Neuronal stem cell (in vitro differentiated cells): ENCODE results near the gene TSPAN13.

ENCODE experiments used
- DNase-seq: peaks from one replicate; pipeline ENCODE4 v3.0.0-alpha.2; 2013; ENCODE audit warnings: low spot score
- H2AFZ ChIP-seq: one replicate; pipeline ENCODE4 v1.6.1; 2013; ENCODE audit warnings: mild to moderate bottlenecking, low read length, inconsistent platforms
- H2AK5ac ChIP-seq: 2 replicates; pipeline ENCODE4 v1.6.1; 2013; ENCODE audit warnings: low read depth, mild to moderate bottlenecking, inconsistent platforms, low read length, moderate library complexity, mixed read lengths
- H2BK120ac ChIP-seq: 2 replicates; pipeline ENCODE4 v1.6.1; 2013; ENCODE audit warnings: low read depth, mild to moderate bottlenecking, inconsistent platforms, low read length, moderate library complexity, mixed read lengths
- H2BK12ac ChIP-seq: one replicate; pipeline ENCODE4 v1.6.1; 2013; ENCODE audit warnings: low read length, inconsistent platforms
- H2BK15ac ChIP-seq: 2 replicates; pipeline ENCODE4 v1.6.1; 2013; ENCODE audit warnings: mild to moderate bottlenecking, low read length, inconsistent platforms, mixed read lengths
- H2BK5ac ChIP-seq: one replicate; pipeline ENCODE4 v1.6.1; 2013; ENCODE audit warnings: inconsistent platforms, mild to moderate bottlenecking, low read length, moderate library complexity
- H3K14ac ChIP-seq: one replicate; pipeline ENCODE4 v1.6.1; 2013; ENCODE audit warnings: low read length, inconsistent platforms
- H3K18ac ChIP-seq: 2 replicates; pipeline ENCODE4 v1.6.1; 2013; ENCODE audit warnings: low read length, inconsistent platforms
- H3K23ac ChIP-seq: 2 replicates; pipeline ENCODE4 v1.6.1; 2013; ENCODE audit warnings: low read depth, mild to moderate bottlenecking, mixed read lengths, low read length, inconsistent platforms; ENCODE audit not compliant: poor library complexity
- H3K27ac ChIP-seq: replicated peaks from 3 replicates; pipeline ENCODE4 v1.5.1; 2013; ENCODE audit warnings: low read length, inconsistent platforms
- H3K27me3 ChIP-seq, 3 experiments: 2 replicates each; pipeline ENCODE4 v1.6.1; 2013; ENCODE audit warnings: low read length in 3 of 3, mild to moderate bottlenecking in 2 of 3, inconsistent platforms in 1 of 3, low read depth in 1 of 3, mixed read lengths in 1 of 3, moderate library complexity in 1 of 3; ENCODE audit not compliant: control insufficient read depth in 3 of 3, insufficient read depth in 3 of 3
- H3K36me3 ChIP-seq, 2 donors: replicated peaks in 1 of 2; 2 replicates each; pipeline ENCODE4 v1.6.1; 2013; ENCODE audit warnings: low read length in 2 of 2; ENCODE audit not compliant: control insufficient read depth in 2 of 2, insufficient read depth in 2 of 2
- H3K4ac ChIP-seq: 2 replicates; pipeline ENCODE4 v1.6.1; 2013; ENCODE audit warnings: inconsistent platforms, mild to moderate bottlenecking, low read length, moderate library complexity
- H3K4me1 ChIP-seq, 2 donors: 1 replicate in 1 of 2; 2 replicates in 1 of 2; pipeline ENCODE4 v1.6.1; 2013; ENCODE audit warnings: low read length in 2 of 2, low read depth in 1 of 2; ENCODE audit not compliant: control insufficient read depth in 2 of 2, insufficient read depth in 1 of 2
- H3K4me2 ChIP-seq: one replicate; pipeline ENCODE4 v1.6.1; 2013; ENCODE audit warnings: mild to moderate bottlenecking, low read length, inconsistent platforms; ENCODE audit not compliant: insufficient read depth, poor library complexity, severe bottlenecking
- H3K4me3 ChIP-seq, 2 donors: 2 replicates each; pipeline ENCODE4 v1.5.1; 2013; ENCODE audit warnings: low read length in 2 of 2, mild to moderate bottlenecking in 2 of 2, inconsistent platforms in 1 of 2, moderate library complexity in 1 of 2
- H3K79me1 ChIP-seq: one replicate; pipeline ENCODE4 v1.6.1; 2013; ENCODE audit warnings: low read depth, mild to moderate bottlenecking, inconsistent platforms, low read length, moderate library complexity
- H3K9ac ChIP-seq: one replicate; pipeline ENCODE4 v1.6.1; 2013; ENCODE audit warnings: mild to moderate bottlenecking, low read depth, low read length, inconsistent platforms; ENCODE audit not compliant: poor library complexity
- H3K9me3 ChIP-seq, 2 donors: replicated peaks in 1 of 2; 2 replicates each; pipeline versions ENCODE3 to v1.6.1; 2013; ENCODE audit warnings: low read length in 2 of 2, mild to moderate bottlenecking in 2 of 2, inconsistent platforms in 1 of 2, low read depth in 1 of 2, mixed read lengths in 1 of 2, moderate library complexity in 1 of 2; ENCODE audit not compliant: control insufficient read depth in 2 of 2, insufficient read depth in 1 of 2
- H4K8ac ChIP-seq: one replicate; pipeline ENCODE4 v1.6.1; 2013; ENCODE audit warnings: low read depth, mild to moderate bottlenecking, inconsistent platforms, low read length, moderate library complexity
- H4K91ac ChIP-seq: one replicate; pipeline ENCODE4 v1.6.1; 2013; ENCODE audit warnings: low read length, low read depth, mild to moderate bottlenecking, inconsistent platforms; ENCODE audit not compliant: poor library complexity
- WGBS, 2 donors: extraction: QIAGEN DNeasy Blood & Tissue Kit; methylation state at CpG; one replicate each; pipeline ENCODE4 v1.1.7; 2013; ENCODE audit warnings: missing lambda C conversion rate in 2 of 2, mixed read lengths in 1 of 2; ENCODE audit not compliant: insufficient read length in 2 of 2, insufficient replicate concordance in 1 of 2; ENCODE audit errors: extremely low coverage in 2 of 2; 5-methylcytosine and 5-hydroxymethylcytosine counted together

Gene TSPAN13

GRCh38 chr7:16711730-16712129 is 41.8 kb upstream of the TSPAN13 start:
- Histone ChIP-seq H3K9me3 (no peaks in the 10 kb centered on the region), H3K18ac (no peak overlapping the region), H4K8ac (no peak overlapping the region), H3K79me1 (no peaks in the 10 kb centered on the region), H2AFZ (no peak overlapping the region), H3K14ac (no peak overlapping the region), H2BK120ac (no peak overlapping the region), H2AK5ac (no peak overlapping the region), H3K4me1 (no peaks in the 10 kb centered on the region), H3K9ac (no peak overlapping the region), H3K23ac (no peak overlapping the region), H2BK15ac (no peak overlapping the region), H3K4ac (no peak overlapping the region), H4K91ac (no peak overlapping the region), H2BK5ac (no peak overlapping the region), H3K4me3 (no peak overlapping the region), H3K27ac (no peak overlapping the region), H3K4me2 (no peak overlapping the region), H3K36me3 (peaks cover 0 to 13% of the 10 kb centered on the region in 2 donors), H3K27me3 (no peaks in the 10 kb centered on the region), H2BK12ac (no peak overlapping the region)
- no CpG with 5 or more reads among the region's 4 CpGs for WGBS, 2 donors
- no peak for DNase-seq

- no peak overlapping the region for H3K27ac ChIP-seq
- H3K9me3 ChIP-seq, result no peaks in the 10 kb centered on the region
- H4K8ac ChIP-seq, result no peak overlapping the region
- H2AFZ ChIP-seq, result no peak overlapping the region
- no peak overlapping the region for H4K91ac ChIP-seq
- no peak overlapping the region for H2BK12ac ChIP-seq
- H3K23ac ChIP-seq, result no peak overlapping the region
- DNase-seq, result no peak
- no peak overlapping the region for H3K14ac ChIP-seq
- H3K79me1 ChIP-seq, result no peaks in the 10 kb centered on the region
- H2BK5ac ChIP-seq, result no peak overlapping the region
- no peak overlapping the region for H3K9ac ChIP-seq
- H3K4me1 ChIP-seq, result no peaks in the 10 kb centered on the region
- no peak overlapping the region for H2AK5ac ChIP-seq
- H3K27me3 ChIP-seq, result no peaks in the 10 kb centered on the region
- H3K36me3 ChIP-seq, result peaks cover 0 to 2% of the 10 kb centered on the region in 2 donors
- H2BK120ac ChIP-seq, result no peak overlapping the region
- no peak overlapping the region for H3K4me2 ChIP-seq
- no peak overlapping the region for H3K4me3 ChIP-seq
- no peak overlapping the region for H3K4ac ChIP-seq
- H3K18ac ChIP-seq, result no peak overlapping the region
- no CpG with 5 or more reads among the region's 4 CpGs for WGBS, 2 donors
- no peak overlapping the region for H2BK15ac ChIP-seq
Measured at GRCh38 chr7:16712916-16713315, 40.6 kb upstream of the TSPAN13 start.

GRCh38 chr7:16715928-16716327 is 37.6 kb upstream of the TSPAN13 start:
- no peak overlapping the region for H3K14ac ChIP-seq
- no peak overlapping the region for H2AFZ ChIP-seq

GRCh38 chr7:16718111-16718656 is 35.4 kb upstream of the TSPAN13 start:
- Histone ChIP-seq H4K91ac (no peak overlapping the region), H3K23ac (no peak overlapping the region), H2BK5ac (no peak overlapping the region), H3K79me1 (no peaks in the 10 kb centered on the region), H3K36me3 (no peaks in the 10 kb centered on the region), H3K27ac (no peak overlapping the region), H3K4me1 (peaks cover 0 to 1% of the 10 kb centered on the region in 2 donors), H2BK15ac (no peak overlapping the region), H3K9ac (no peak overlapping the region), H4K8ac (no peak overlapping the region), H3K14ac (no peak overlapping the region), H3K4ac (no peak overlapping the region), H2AFZ (no peak overlapping the region), H3K4me3 (no peak overlapping the region), H3K9me3 (no peaks in the 10 kb centered on the region), H3K18ac (no peak overlapping the region), H3K27me3 (no peaks in the 10 kb centered on the region), H2BK120ac (no peak overlapping the region), H2AK5ac (no peak overlapping the region), H3K4me2 (no peak overlapping the region), H2BK12ac (no peak overlapping the region)
- WGBS, 2 donors, result no CpG with 5 or more reads among the region's 3 CpGs
- no peak for DNase-seq

More at GRCh38 chr7:16715928-16716327, 37.6 kb upstream of the TSPAN13 start:
- Histone ChIP-seq H3K27me3 (no peaks in the 10 kb centered on the region), H3K4me3 (no peak overlapping the region), H3K4me1 (no peaks in the 10 kb centered on the region), H2BK120ac (no peak overlapping the region), H3K27ac (no peak overlapping the region), H3K79me1 (no peaks in the 10 kb centered on the region), H3K36me3 (no peaks in the 10 kb centered on the region), H2BK15ac (no peak overlapping the region), H3K4ac (no peak overlapping the region), H4K8ac (no peak overlapping the region), H3K9me3 (no peaks in the 10 kb centered on the region), H3K18ac (no peak overlapping the region), H2BK5ac (no peak overlapping the region), H3K9ac (no peak overlapping the region), H4K91ac (no peak overlapping the region), H3K4me2 (no peak overlapping the region), H3K23ac (no peak overlapping the region), H2BK12ac (no peak overlapping the region), H2AK5ac (no peak overlapping the region)
- no peak for DNase-seq
